Activated naive CD4-positive, alpha-beta T cell treated with anti-CD3 and anti-CD28 coated beads, Interleukin-2, amount 50 U/mL, for 72 hours (primary cell): ENCODE data around the gene GALNT5. TPM values are rescaled to one million over a fixed set of nuclear protein-coding genes. Genes with fewer than 3 reads are reported as not detected.
"Not testable (repeated sequence)": the region's sequence is repeated elsewhere in the genome, so short reads cannot be mapped to it uniquely, and the experiment has no call there.

Experiments
- ATAC-seq, 2 donors: fragments of 150-1000 bp; cut with Tn5 transposase; 2 replicates each; pipeline ENCODE4 v1.10.0; 2021; ENCODE audit warnings: mild to moderate bottlenecking in 2 of 2, moderate library complexity in 2 of 2
- DNase-seq, 2 donors: peaks; one replicate each; pipeline ENCODE4 v3.0.0; 2021 to 2022; ENCODE audit warnings: low spot score in 2 of 2
- H3K27ac Mint-ChIP-seq, 2 donors: one replicate each; pipeline ENCODE4 v1.8.0; 2022; ENCODE audit warnings: mild to moderate bottlenecking in 2 of 2, mixed read lengths in 2 of 2
- H3K36me3 Mint-ChIP-seq, 2 donors: one replicate each; pipeline ENCODE4 v1.8.0; 2022; ENCODE audit warnings: mixed read lengths in 2 of 2
- H3K9me3 Mint-ChIP-seq, 2 donors: one replicate each; pipeline ENCODE4 v1.8.0; 2022; ENCODE audit warnings: mixed read lengths in 2 of 2
- total RNA-seq, 2 donors: library from RNA; stranded (reverse); gene quantifications; one replicate each; pipeline ENCODE4 v1.2.3, GENCODE V29; 2022

GALNT5 gene
- total RNA-seq, result under 1 TPM in 1 of 2 donors, not detected in 1; 0.10 TPM

GRCh38 chr2:157257312-157258252 is at the start of gene GALNT5:
TSS of gene GALNT5 (plus strand) at chr2:157257705. CDS start at chr2:157258083, 378 bp downstream.
- Mint-ChIP-seq H3K27ac (peak within 1 kb of the TSS; percentile 2 to 17), H3K9me3 (peaks cover 0 to 10% of the 10 kb centered on the region in 2 donors), H3K36me3 (peaks cover 4 to 13% of the 10 kb centered on the region in 2 donors)
- DNase-seq (no peak), ATAC-seq (no peak)

DNA sequence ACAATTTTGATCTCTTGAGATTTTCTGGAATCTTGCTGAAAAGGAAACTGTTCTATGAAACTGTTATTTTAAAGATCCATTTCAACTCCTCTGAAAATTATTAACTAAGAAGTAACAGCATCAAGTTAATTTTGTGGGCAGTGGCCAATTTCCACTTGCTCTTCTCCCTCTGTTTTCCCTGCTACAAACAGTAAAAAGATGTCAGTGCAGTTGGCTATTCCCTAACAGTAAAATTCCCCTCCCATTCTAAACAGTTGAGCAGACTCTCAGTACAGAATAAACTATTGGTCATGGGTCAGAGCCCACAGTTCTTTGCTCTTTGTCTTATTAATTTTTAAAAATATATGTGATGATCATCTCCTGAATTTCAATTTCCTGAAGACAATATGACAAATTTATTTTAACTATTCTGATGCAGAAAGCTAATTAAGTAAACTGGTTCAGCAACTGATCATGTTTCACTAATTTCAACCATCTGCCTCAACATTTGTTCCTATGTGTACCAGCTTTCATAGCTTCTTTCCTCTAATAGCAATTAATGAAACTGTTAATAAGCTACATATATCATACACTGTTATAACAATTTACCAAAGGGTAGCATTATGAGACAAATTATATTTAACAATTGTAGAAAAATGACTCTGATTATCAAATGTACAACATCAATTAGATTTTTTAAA is 41.1 kb upstream of the GALNT5 start:
- no peak for DNase-seq
- H3K9me3 Mint-ChIP-seq, result no peaks in the 10 kb centered on the region
- ATAC-seq, result no peak
- H3K36me3 Mint-ChIP-seq, result no peaks in the 10 kb centered on the region
- H3K27ac Mint-ChIP-seq, result no peak overlapping the region

GRCh38 chr2:157217409-157217808 is 40.1 kb upstream of the GALNT5 start:
- no peaks in the 10 kb centered on the region for H3K36me3 Mint-ChIP-seq
- DNase-seq (no peak), ATAC-seq (no peak)
- no peaks in the 10 kb centered on the region for H3K9me3 Mint-ChIP-seq
- H3K27ac Mint-ChIP-seq, result no peak overlapping the region

- Mint-ChIP-seq H3K36me3 (no peaks in the 10 kb centered on the region), H3K9me3 (no peaks in the 10 kb centered on the region), H3K27ac (no peak overlapping the region)
- DNase-seq, result no peak
- no peak for ATAC-seq
Measured at GRCh38 chr2:157218911-157219310, 38.6 kb upstream of the GALNT5 start.

DNA sequence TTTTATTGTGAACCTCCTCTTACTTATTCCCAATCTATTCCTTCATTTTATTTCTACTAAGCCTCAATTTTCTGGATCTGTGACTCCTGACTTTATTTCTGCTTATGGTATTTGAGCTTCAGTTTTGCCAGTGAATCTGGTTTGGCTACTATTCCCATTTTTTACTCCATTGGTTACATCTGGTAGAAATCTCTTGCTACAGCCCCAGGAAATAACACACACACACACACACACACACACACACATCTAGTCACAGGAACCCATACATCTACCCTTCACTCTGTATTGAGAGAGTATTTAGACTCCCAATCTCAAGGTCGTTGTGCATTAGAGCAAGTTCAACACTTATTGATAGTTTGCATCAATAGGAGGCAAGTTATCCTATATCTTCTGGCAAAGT is 37.0 kb upstream of the GALNT5 start:
- no peaks in the 10 kb centered on the region for H3K9me3 Mint-ChIP-seq
- ATAC-seq (no peak), DNase-seq (no peak)
- no peaks in the 10 kb centered on the region for H3K36me3 Mint-ChIP-seq
- no peak overlapping the region for H3K27ac Mint-ChIP-seq

DNA sequence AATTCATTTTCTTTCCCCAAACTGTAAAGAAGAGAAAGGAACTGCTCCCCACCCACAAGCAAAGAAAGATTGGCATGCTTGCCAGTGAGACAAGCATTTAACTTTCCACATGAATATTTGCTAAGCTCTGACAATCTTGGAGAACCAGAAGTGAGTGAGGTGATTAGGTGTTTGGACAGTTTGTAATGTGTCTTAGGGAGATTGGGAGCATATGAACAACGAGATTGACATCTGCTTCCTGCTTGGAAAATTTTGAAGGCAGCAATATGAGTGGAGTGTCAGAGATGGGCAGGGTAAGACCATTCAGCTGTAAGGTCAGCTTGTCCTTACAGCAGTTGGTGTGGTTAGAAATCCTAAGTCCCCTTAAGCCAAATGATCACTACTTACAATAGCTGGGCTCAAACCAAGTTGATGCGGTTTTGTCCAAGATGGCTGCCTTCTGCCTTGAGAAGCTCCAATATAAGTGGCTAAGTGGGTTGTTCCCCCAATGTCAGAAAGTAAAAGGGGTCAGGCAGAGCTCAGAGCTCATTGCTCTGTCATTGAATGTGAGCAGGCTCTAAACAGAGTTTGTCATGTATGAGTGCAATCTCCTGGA is 36.0 kb upstream of the GALNT5 start:
- no peak overlapping the region for H3K27ac Mint-ChIP-seq
- H3K36me3 Mint-ChIP-seq, result no peaks in the 10 kb centered on the region
- no peaks in the 10 kb centered on the region for H3K9me3 Mint-ChIP-seq
- ATAC-seq (no peak), DNase-seq (no peak)

GRCh38 chr2:157223624-157224205 is 33.8 kb upstream of the GALNT5 start:
- Mint-ChIP-seq H3K36me3 (no peaks in the 10 kb centered on the region), H3K27ac (no peak overlapping the region), H3K9me3 (no peaks in the 10 kb centered on the region)
- DNase-seq (no peak), ATAC-seq (no peak)

- not testable (repeated sequence) for ATAC-seq, H3K9me3 Mint-ChIP-seq, DNase-seq, H3K36me3 Mint-ChIP-seq, H3K27ac Mint-ChIP-seq
Measured at GRCh38 chr2:157224448-157224847, 33.1 kb upstream of the GALNT5 start.

DNA sequence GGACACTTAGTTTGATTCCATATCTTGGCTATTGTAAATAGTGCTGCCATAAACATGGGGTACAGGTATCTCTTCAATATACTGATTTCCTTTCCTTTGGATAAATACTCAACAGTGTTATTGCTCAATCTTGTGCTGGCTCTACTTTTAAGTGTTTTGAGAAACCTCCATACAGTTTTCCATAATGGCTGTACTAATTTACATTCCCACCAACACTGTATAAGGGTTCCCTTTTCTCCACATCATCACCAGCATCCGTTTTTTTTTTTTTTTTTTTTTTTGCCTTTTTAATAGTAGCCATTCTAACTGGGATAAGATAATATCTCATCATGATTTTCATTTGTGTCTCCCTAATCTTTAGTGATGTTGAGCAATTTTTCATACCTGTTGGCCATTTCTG is 29.9 kb upstream of the GALNT5 start:
- DNase-seq (no peak), ATAC-seq (no peak)
- Mint-ChIP-seq H3K9me3 (no peaks in the 10 kb centered on the region), H3K27ac (no peak overlapping the region), H3K36me3 (no peaks in the 10 kb centered on the region)

- no peak for ATAC-seq
- H3K36me3 Mint-ChIP-seq, result no peaks in the 10 kb centered on the region
- H3K27ac Mint-ChIP-seq, result no peak overlapping the region
- DNase-seq, result no peak
- no peaks in the 10 kb centered on the region for H3K9me3 Mint-ChIP-seq
Measured at GRCh38 chr2:157228946-157229345, 28.6 kb upstream of the GALNT5 start.

- H3K27ac Mint-ChIP-seq, result no peak overlapping the region
- no peaks in the 10 kb centered on the region for H3K9me3 Mint-ChIP-seq
- DNase-seq (no peak), ATAC-seq (no peak)
- no peaks in the 10 kb centered on the region for H3K36me3 Mint-ChIP-seq
Measured at GRCh38 chr2:157229572-157229971, 27.9 kb upstream of the GALNT5 start.

- no peak for ATAC-seq
- Mint-ChIP-seq H3K9me3 (no peaks in the 10 kb centered on the region), H3K27ac (no peak overlapping the region), H3K36me3 (no peaks in the 10 kb centered on the region)
- no peak for DNase-seq
Measured at GRCh38 chr2:157231476-157231875, 26.0 kb upstream of the GALNT5 start.

DNA sequence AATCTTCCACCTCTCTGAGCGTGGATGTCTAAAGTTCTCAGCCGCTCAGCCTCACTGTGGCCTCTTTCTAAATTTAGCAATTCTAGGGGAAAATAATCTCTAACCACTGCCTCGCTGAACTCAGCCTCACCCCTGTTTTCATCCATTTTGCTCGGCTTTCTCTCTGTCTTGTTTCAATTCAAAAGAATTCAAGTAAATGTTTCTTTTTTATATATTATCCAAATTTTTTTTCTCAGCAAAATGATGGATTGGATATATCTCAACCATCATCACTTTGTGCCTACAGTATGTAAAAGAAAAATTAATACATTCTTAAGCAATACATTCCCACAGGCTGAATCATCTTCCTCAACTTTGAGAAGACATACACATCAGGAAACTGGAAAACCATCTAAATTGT is 24.0 kb upstream of the GALNT5 start:
- no peaks in the 10 kb centered on the region for H3K36me3 Mint-ChIP-seq
- no peaks in the 10 kb centered on the region for H3K9me3 Mint-ChIP-seq
- no peak for DNase-seq
- no peak overlapping the region for H3K27ac Mint-ChIP-seq
- no peak for ATAC-seq

GRCh38 chr2:157236404-157236803 is 21.1 kb upstream of the GALNT5 start:
- no peaks in the 10 kb centered on the region for H3K9me3 Mint-ChIP-seq
- no peak for ATAC-seq
- H3K36me3 Mint-ChIP-seq, result no peaks in the 10 kb centered on the region
- no peak overlapping the region for H3K27ac Mint-ChIP-seq
- DNase-seq, result no peak

GRCh38 chr2:157238296-157238695 is 19.2 kb upstream of the GALNT5 start:
- ATAC-seq, result no peak
- Mint-ChIP-seq H3K9me3 (no peaks in the 10 kb centered on the region), H3K36me3 (no peaks in the 10 kb centered on the region), H3K27ac (no peak overlapping the region)
- DNase-seq, result no peak

DNA sequence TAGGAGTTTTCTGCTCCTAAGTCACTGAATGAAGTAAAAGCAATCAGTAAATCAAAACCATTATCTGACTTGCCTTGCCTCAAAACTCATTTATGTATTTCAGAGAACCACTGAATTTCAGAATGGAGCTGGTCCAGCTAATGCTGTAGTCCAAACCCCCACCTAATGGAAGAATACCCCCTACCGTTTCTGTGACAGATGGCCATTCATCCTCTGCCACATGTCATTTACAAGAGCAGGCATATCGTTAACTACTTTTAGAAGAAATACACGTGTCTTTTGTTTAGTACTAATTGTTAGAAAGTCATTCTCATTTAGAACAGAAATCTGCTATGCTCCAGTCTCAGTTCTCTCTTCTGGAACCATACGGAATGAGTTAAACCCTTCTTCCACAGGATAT is 12.8 kb upstream of the GALNT5 start:
- Mint-ChIP-seq H3K9me3 (no peaks in the 10 kb centered on the region), H3K36me3 (no peaks in the 10 kb centered on the region), H3K27ac (no peak overlapping the region)
- ATAC-seq (no peak), DNase-seq (no peak)
